Endothelial cell of umbilical vein (primary cell): ENCODE results near the gene DTX3. TPM values are rescaled to one million over a fixed set of nuclear protein-coding genes. Genes with fewer than 3 reads are reported as not detected.
A peak's percentile ranks its signal among the peaks of the same experiment; 100 is the strongest.

Source experiments
- BruUV-seq: library from RNA; stranded (reverse); fragments of 400-500 nt; replicated peaks from 2 replicates; lab custom pipeline; 2021; lab: Mats Ljungman, UMichigan
- CTCF ChIA-PET: fragments of 300-600, 350-600 bp; sonication (Branson Sonifier 250); formaldehyde crosslinking; loops from one replicate; lab custom pipeline; 2021; ENCODE audit warnings: antibody characterized with exemption, inconsistent platforms; lab: Charles Lee
- POLR2A ChIA-PET: fragments of 300-600, 350-600 bp; sonication (Branson Sonifier 250); formaldehyde crosslinking; loops from one replicate; lab custom pipeline; 2021; ENCODE audit warnings: antibody characterized with exemption, inconsistent platforms; lab: Charles Lee
- DNase-seq: peaks from one replicate; pipeline ENCODE4 v3.0.0-alpha.2; 2011; ENCODE audit warnings: low read depth, low spot score
- FAIRE-seq: peaks from 2 replicates; lab custom pipeline; 2011; peaks lifted over from hg19 to GRCh38; lab: Jason Lieb, UNC
- H2AFZ ChIP-seq: 2 replicates; pipeline ENCODE4 v1.6.0; 2012; ENCODE audit warnings: low read depth, low read length, control low read depth, inconsistent platforms
- H3K27ac ChIP-seq: 2 replicates; pipeline ENCODE4 v1.5.1; 2011; ENCODE audit warnings: low read depth, mild to moderate bottlenecking, control low read depth, low read length, moderate library complexity; ENCODE audit not compliant: insufficient read depth
- H3K27me3 ChIP-seq, 2 experiments: 2 replicates each; pipeline versions ENCODE4 v1.6.0 to v1.6.1; 2011; ENCODE audit warnings: low read length in 2 of 2, mixed read lengths in 1 of 2; ENCODE audit not compliant: control insufficient read depth in 2 of 2, insufficient read depth in 2 of 2
- H3K36me3 ChIP-seq, 2 experiments: 2 replicates in 1 of 2; 3 replicates in 1 of 2; pipeline ENCODE4 v1.5.1; 2011; ENCODE audit warnings: low read length in 2 of 2, mild to moderate bottlenecking in 1 of 2, moderate library complexity in 1 of 2; ENCODE audit not compliant: control insufficient read depth in 2 of 2, insufficient read depth in 2 of 2; ENCODE audit errors: extremely low read depth in 1 of 2
- H3K4me1 ChIP-seq: 3 replicates; pipeline ENCODE4 v1.5.1; 2011; ENCODE audit warnings: mild to moderate bottlenecking, low read length; ENCODE audit not compliant: control insufficient read depth, insufficient read depth; ENCODE audit errors: extremely low read depth
- H3K4me2 ChIP-seq: 2 replicates; pipeline ENCODE4 v1.6.1; 2011; ENCODE audit warnings: low read length, control low read depth, mixed read lengths; ENCODE audit not compliant: insufficient read depth
- H3K4me3 ChIP-seq, 3 experiments: fragments of 200-600 bp in 1 of 3; sonication (generic), shearing (Covaris generic) in 1 of 3; replicated peaks in 1 of 3; 2 replicates each; pipeline ENCODE4 v1.5.1; 2011 to 2016; ENCODE audit warnings: control low read depth in 3 of 3, low read length in 3 of 3, mild to moderate bottlenecking in 2 of 3, inconsistent platforms in 1 of 3, low read depth in 1 of 3, moderate library complexity in 1 of 3; ENCODE audit not compliant: insufficient read depth in 1 of 3
- H3K79me2 ChIP-seq: 2 replicates; pipeline ENCODE4 v1.6.0; 2012; ENCODE audit warnings: low read length, inconsistent platforms; ENCODE audit not compliant: control insufficient read depth, insufficient read depth
- H3K9ac ChIP-seq: replicated peaks from 2 replicates; pipeline ENCODE3; 2011; ENCODE audit warnings: low read length, control low read depth; ENCODE audit not compliant: insufficient read depth; ENCODE audit errors: extremely low read depth
- H3K9me1 ChIP-seq: replicated peaks from 3 replicates; pipeline ENCODE4 v1.6.0; 2011; ENCODE audit warnings: mild to moderate bottlenecking, low read length; ENCODE audit not compliant: control insufficient read depth, insufficient read depth; ENCODE audit errors: extremely low read depth
- H3K9me3 ChIP-seq: replicated peaks from 2 replicates; pipeline ENCODE4 v1.5.1; 2012; ENCODE audit warnings: low read length, inconsistent platforms; ENCODE audit not compliant: control insufficient read depth, insufficient read depth
- H4K20me1 ChIP-seq: replicated peaks from 2 replicates; pipeline ENCODE3; 2011; ENCODE audit warnings: mild to moderate bottlenecking, low read length; ENCODE audit not compliant: control insufficient read depth, insufficient read depth; ENCODE audit errors: extremely low read depth
- EZH2 ChIP-seq: IDR thresholded peaks from 2 replicates; pipeline ENCODE4 v1.6.1; 2012; ENCODE audit warnings: borderline replicate concordance, low read depth, mild to moderate bottlenecking, moderate library complexity, low read length, inconsistent platforms; ENCODE audit not compliant: severe bottlenecking
- FOS ChIP-seq: IDR thresholded peaks from 2 replicates; pipeline ENCODE4 v1.6.1; 2011; ENCODE audit warnings: mild to moderate bottlenecking, low read length, moderate library complexity, borderline replicate concordance; ENCODE audit not compliant: insufficient read depth
- GATA2 ChIP-seq: IDR thresholded peaks from 2 replicates; pipeline ENCODE4 v1.7.0; 2011; ENCODE audit warnings: low read depth, mild to moderate bottlenecking, moderate library complexity, mixed read lengths, low read length; ENCODE audit not compliant: insufficient read length, insufficient read depth
- JUN ChIP-seq: IDR thresholded peaks from 2 replicates; pipeline ENCODE4 v1.6.1; 2011; ENCODE audit warnings: borderline replicate concordance, low read depth; ENCODE audit not compliant: insufficient read length, insufficient read depth
- MYC ChIP-seq: IDR thresholded peaks from one replicate; pipeline ENCODE4 v1.6.1; 2011; ENCODE audit warnings: mild to moderate bottlenecking, low read depth, low read length
- POLR2A ChIP-seq: IDR thresholded peaks from 2 replicates; pipeline ENCODE4 v1.6.1; 2012; ENCODE audit warnings: low read depth, mild to moderate bottlenecking, control low read depth, low read length
- POLR2AphosphoS5 ChIP-seq: IDR thresholded peaks from 2 replicates; pipeline ENCODE4 v1.6.1; 2012; ENCODE audit warnings: low read depth, mild to moderate bottlenecking, control low read depth, low read length, moderate library complexity; ENCODE audit not compliant: insufficient read depth
- dilution Hi-C: fragments of 300-500 bp; cut with MboI; formaldehyde crosslinking; loops from one replicate; pipeline ENCODE4 v1.15.0; 2019; ENCODE audit warnings: low sequenced_read_pairs; ENCODE audit not compliant: extremely low pct_ligation_motif_present
- intact Hi-C: fragments of 100-400 bp; cut with micrococcal nuclease; formaldehyde crosslinking; loops from one replicate; pipeline ENCODE4 v1.10.0; 2022
- polyA plus RNA-seq, 4 experiments: library from polyadenylated mRNA; depleted of rRNA in 3 of 4; stranded (reverse) in 3 of 4; unstranded in 1 of 4; fragments of >200 nt; gene quantifications; 2 replicates each; pipeline versions ENCODE4 v1.2.1 to v1.2.3, GENCODE V29; 2011 to 2012; ENCODE audit warnings: missing spikeins in 1 of 4
- total RNA-seq: library from RNA; stranded (reverse); gene quantifications from 2 replicates; pipeline ENCODE4 v1.2.3, GENCODE V29; 2021
- TF ChIP-seq, protein P1 (sequence below): IDR thresholded peaks from 2 replicates; pipeline ENCODE4 v1.6.1; 2011; ENCODE audit not compliant: insufficient read depth, insufficient read length
- TF ChIP-seq, protein P2 (sequence below), 2 donors: IDR thresholded peaks; 1 replicate in 1 of 2; 2 replicates in 1 of 2; pipeline ENCODE4 v1.5.1; 2011; ENCODE audit warnings: low read length in 2 of 2, mild to moderate bottlenecking in 2 of 2, moderate library complexity in 2 of 2, control low read depth in 1 of 2, inconsistent platforms in 1 of 2, low read depth in 1 of 2; ENCODE audit not compliant: insufficient read depth in 1 of 2; ENCODE audit errors: extremely low read depth in 1 of 2

Gene DTX3
- total and polyA plus RNA-seq, 2 donors (not counting 3 experiments of a cell fraction or from before 2014, with no cell fraction given), result 34.5 to 51.4 TPM

GRCh38 chr12:57591782-57592325 lies 12.8 kb upstream of the DTX3 start:
- Histone ChIP-seq H3K9me1 (no peaks in the 10 kb centered on the region), H3K4me1 (peaks cover 5% of the 10 kb centered on the region), H3K27ac (no peak overlapping the region), H2AFZ (peak overlapping the region; percentile 90), H3K9me3 (no peaks in the 10 kb centered on the region), H3K79me2 (no peaks in the 10 kb centered on the region), H3K36me3 (no peaks in the 10 kb centered on the region), H3K4me3 (peak overlapping the region in 2 of 3 experiments; percentile 60 to 83), H3K27me3 (peaks cover 6 to 10% of the 10 kb centered on the region in 2 experiments), H4K20me1 (no peaks in the 10 kb centered on the region), H3K9ac (no peak overlapping the region), H3K4me2 (peak overlapping the region; percentile 69)
- dilution Hi-C loops, result no loop called here
- TF ChIP-seq POLR2AphosphoS5 (no peak), MYC (no peak), GATA2 (no peak), EZH2 (no peak), POLR2A (no peak), FOS (no peak), JUN (no peak)
- TF ChIP-seq, protein P1, sequence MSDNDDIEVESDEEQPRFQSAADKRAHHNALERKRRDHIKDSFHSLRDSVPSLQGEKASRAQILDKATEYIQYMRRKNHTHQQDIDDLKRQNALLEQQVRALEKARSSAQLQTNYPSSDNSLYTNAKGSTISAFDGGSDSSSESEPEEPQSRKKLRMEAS, result no peak
- TF ChIP-seq, protein P2, sequence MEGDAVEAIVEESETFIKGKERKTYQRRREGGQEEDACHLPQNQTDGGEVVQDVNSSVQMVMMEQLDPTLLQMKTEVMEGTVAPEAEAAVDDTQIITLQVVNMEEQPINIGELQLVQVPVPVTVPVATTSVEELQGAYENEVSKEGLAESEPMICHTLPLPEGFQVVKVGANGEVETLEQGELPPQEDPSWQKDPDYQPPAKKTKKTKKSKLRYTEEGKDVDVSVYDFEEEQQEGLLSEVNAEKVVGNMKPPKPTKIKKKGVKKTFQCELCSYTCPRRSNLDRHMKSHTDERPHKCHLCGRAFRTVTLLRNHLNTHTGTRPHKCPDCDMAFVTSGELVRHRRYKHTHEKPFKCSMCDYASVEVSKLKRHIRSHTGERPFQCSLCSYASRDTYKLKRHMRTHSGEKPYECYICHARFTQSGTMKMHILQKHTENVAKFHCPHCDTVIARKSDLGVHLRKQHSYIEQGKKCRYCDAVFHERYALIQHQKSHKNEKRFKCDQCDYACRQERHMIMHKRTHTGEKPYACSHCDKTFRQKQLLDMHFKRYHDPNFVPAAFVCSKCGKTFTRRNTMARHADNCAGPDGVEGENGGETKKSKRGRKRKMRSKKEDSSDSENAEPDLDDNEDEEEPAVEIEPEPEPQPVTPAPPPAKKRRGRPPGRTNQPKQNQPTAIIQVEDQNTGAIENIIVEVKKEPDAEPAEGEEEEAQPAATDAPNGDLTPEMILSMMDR (IDR thresholded peaks at IDR 0.05; ENCODE audit: extremely low read depth in 1 of 2, insufficient read depth in 1 of 2, low read depth in 1 of 2, low read length in 2 of 2), result no peak
- ChIA-PET CTCF (interaction anchor here (0.8 to 3.3 kb wide), 7 partner anchors 9 to 102 kb away, joined by 3 to 63 read pairs (median 4); partner anchors contain the start of genes ARHGEF25, B4GALNT1 and OS9), POLR2A (interaction anchor here (0.9 kb wide), 1 partner anchor 28 kb away, joined by 6 read pairs; no protein-coding TSS in a partner anchor)
- intact Hi-C loops, result loop anchor here (1.0 to 2.0 kb wide), 2 partner anchors 11 to 19 kb away; partner anchors contain the start of gene ARHGEF25
- DNase-seq (no peak), FAIRE-seq (no peak)
- BruUV-seq, result TSS peak; percentile 18
